Measurements from ENCODE around the gene TIMM13.

DNA sequence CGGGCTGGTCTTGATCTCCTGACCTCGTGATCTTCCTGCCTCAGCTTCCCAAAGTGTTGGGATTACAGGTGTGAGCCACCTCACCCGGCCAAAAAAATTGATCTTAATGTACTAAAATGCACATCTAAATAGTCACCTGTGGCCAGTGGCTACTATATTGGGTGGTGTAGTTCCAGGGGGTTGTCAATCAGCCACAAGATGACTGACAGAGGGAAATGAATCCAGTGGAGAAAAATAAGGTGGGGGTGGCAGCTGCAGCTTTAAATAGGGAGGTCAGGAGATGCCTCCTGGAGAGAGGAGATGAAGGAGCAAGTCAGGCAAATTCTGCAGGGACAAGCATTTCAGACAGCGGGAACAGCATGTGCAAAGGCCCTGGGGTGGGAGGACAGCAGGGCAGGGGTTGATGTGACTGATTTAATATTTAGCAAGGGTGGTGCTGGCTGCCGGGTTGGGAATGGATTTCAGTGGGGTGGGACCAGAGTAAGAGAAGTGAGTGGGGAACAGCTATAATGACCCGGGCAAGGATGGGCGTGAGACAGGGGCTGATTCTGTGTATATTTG lies 18.0 kb downstream of the TIMM13 start:
- TF ChIP-seq, protein P1, sequence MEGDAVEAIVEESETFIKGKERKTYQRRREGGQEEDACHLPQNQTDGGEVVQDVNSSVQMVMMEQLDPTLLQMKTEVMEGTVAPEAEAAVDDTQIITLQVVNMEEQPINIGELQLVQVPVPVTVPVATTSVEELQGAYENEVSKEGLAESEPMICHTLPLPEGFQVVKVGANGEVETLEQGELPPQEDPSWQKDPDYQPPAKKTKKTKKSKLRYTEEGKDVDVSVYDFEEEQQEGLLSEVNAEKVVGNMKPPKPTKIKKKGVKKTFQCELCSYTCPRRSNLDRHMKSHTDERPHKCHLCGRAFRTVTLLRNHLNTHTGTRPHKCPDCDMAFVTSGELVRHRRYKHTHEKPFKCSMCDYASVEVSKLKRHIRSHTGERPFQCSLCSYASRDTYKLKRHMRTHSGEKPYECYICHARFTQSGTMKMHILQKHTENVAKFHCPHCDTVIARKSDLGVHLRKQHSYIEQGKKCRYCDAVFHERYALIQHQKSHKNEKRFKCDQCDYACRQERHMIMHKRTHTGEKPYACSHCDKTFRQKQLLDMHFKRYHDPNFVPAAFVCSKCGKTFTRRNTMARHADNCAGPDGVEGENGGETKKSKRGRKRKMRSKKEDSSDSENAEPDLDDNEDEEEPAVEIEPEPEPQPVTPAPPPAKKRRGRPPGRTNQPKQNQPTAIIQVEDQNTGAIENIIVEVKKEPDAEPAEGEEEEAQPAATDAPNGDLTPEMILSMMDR (IDR thresholded peaks at IDR 0.05; ENCODE audit: poor library complexity), result no peak
- TF ChIP-seq EZH2 (IDR thresholded peaks at IDR 0.05; ENCODE audit: borderline replicate concordance), result no peak

Data from hepatocyte (in vitro differentiated cells).